ENCODE results near the gene LILRA6. TPM values are rescaled to one million over a fixed set of nuclear protein-coding genes. Genes with fewer than 3 reads are reported as not detected.
"Not testable (repeated sequence)": the region's sequence is repeated elsewhere in the genome, so short reads cannot be mapped to it uniquely, and the experiment has no call there.

LILRA6 gene
- total RNA-seq, 1 donor from 2014 or later: not detected

DNA sequence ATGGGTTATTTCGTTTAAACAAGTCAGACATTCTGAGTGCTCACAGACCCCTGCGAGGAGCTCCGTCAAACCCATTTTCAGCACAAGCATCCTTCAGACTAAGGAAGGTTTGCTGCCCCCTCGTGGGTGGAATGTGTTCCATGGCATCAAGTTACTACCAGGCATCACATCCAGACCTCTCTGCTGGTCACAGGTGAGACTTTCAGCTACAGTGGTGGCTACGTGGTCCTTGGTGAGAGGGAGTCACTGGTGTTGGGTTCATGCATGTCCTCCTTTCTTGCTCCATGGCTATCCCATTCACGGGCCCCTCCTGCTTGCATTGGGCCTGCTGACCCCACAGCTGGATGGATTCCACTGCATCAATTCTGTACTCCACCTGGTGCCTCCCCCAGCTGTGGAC, 23.5 kb upstream of the LILRA6 start:
- peak; percentile 53 for DNase-seq (ENCODE audit: low read depth)

DNA sequence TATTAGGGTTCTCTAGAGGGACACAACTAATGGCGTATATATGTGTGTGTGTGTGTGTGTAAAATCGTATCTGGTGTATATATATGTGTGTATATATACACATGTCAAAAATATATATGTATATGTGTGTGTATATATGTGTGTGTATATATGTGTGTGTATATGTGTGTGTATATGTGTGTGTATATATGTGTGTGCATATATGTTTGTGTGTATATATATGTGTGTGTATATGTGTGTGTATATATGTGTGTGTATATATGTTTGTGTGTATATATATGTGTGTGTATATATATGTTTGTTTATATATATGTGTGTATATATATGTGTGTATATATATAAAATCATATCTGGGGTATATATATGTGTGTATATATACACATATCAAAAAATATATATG, 19.9 kb upstream of the LILRA6 start:
- DNase-seq (ENCODE audit: low read depth): no peak

- DNase-seq (ENCODE audit: low read depth): peak; percentile 9
Measured at GRCh38 chr19:54262066-54262465, 19.5 kb upstream of the LILRA6 start.

DNA sequence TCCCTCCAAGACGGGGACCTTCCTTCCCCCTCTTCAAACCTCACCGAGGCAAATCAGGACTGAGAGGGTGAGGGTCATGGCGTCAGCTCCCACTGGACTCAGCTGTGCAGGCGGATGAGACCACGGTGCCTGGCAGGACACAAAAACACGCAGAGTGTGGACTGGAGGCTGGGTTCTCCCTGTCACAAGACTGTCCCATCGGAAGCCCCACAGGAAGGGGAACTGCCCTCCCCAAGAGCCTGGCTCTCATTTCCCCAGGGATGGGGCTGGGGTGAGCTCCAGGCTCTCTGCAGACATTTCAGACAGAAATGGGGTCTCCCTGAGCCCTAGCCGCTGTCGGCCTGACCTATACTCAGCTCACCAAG, 14.5 kb upstream of the LILRA6 start, which contains the start of gene LILRB5:
LILRB5 (minus strand) TSS at position 158 of the 365 bp plus-strand sequence; CDS start at position 78, 80 bp downstream.
- no peak for DNase-seq (ENCODE audit: low read depth)

GRCh38 chr19:54256250-54257115, 13.9 kb upstream of the LILRA6 start:
- no peak for DNase-seq (ENCODE audit: low read depth)

- no peak for DNase-seq (ENCODE audit: low read depth)
Measured at GRCh38 chr19:54255105-54255775, 12.7 kb upstream of the LILRA6 start.

- no peak for DNase-seq (ENCODE audit: low read depth)
Measured at GRCh38 chr19:54254195-54254906, 11.8 kb upstream of the LILRA6 start.

GRCh38 chr19:54253331-54254194, 11.0 kb upstream of the LILRA6 start:
- DNase-seq (ENCODE audit: low read depth): no peak

DNA sequence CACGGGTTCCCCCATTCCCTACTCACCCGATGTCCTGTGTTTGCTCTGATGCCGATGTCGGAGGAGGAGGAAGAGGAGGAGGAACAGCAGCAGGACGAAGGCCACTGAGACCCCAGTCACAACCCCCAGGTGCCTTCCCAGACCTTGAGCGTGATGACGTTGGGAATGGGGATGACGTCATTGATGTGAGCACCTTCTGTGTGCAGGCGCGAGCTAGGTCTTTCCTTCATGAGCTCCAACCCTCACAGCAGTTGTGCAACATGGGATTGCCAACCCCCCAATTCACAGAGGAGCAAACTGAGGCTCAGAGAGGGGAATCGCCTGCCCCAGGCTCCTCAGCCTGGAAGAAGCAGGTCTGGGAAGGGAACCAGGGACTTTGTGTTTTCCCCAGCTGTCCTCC, 10.3 kb upstream of the LILRA6 start:
- DNase-seq (ENCODE audit: low read depth): no peak

GRCh38 chr19:54252243-54252642, 9.7 kb upstream of the LILRA6 start:
- no peak for DNase-seq (ENCODE audit: low read depth)

- no peak for DNase-seq (ENCODE audit: low read depth)
Measured at GRCh38 chr19:54248016-54248601, 5.5 kb upstream of the LILRA6 start.

- DNase-seq (ENCODE audit: low read depth): no peak
Measured at GRCh38 chr19:54247106-54247930, 4.7 kb upstream of the LILRA6 start.

DNA sequence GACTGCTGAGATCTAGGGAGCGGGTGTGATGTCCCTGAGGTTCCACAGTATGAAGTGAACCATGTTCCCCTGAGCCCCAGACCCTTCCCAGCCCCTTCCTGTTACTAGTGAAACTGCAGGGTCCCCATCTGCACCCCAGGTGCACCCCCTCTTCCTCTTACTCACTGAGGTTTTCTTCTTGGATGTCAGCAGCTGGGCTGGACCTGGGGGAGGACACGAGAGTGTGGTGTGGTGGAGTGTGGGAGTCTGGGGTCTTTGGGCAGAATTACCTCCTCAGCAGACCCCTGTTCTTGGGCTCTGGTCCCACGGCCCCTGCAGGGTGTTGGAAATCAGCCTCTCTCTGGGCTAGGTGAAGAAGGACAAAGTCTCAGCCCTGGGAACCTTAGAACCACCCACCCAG, 3.3 kb upstream of the LILRA6 start:
- no peak for DNase-seq (ENCODE audit: low read depth)

- not testable (repeated sequence) for DNase-seq (ENCODE audit: low read depth)
Measured at GRCh38 chr19:54243809-54244208, 1.2 kb upstream of the LILRA6 start.

- DNase-seq (ENCODE audit: low read depth): not testable (repeated sequence)
Measured at GRCh38 chr19:54242234-54242633, 356 bp downstream of the LILRA6 start.

- DNase-seq (ENCODE audit: low read depth): not testable (repeated sequence)
Measured at GRCh38 chr19:54240372-54241336, 1.9 kb downstream of the LILRA6 start.

DNA sequence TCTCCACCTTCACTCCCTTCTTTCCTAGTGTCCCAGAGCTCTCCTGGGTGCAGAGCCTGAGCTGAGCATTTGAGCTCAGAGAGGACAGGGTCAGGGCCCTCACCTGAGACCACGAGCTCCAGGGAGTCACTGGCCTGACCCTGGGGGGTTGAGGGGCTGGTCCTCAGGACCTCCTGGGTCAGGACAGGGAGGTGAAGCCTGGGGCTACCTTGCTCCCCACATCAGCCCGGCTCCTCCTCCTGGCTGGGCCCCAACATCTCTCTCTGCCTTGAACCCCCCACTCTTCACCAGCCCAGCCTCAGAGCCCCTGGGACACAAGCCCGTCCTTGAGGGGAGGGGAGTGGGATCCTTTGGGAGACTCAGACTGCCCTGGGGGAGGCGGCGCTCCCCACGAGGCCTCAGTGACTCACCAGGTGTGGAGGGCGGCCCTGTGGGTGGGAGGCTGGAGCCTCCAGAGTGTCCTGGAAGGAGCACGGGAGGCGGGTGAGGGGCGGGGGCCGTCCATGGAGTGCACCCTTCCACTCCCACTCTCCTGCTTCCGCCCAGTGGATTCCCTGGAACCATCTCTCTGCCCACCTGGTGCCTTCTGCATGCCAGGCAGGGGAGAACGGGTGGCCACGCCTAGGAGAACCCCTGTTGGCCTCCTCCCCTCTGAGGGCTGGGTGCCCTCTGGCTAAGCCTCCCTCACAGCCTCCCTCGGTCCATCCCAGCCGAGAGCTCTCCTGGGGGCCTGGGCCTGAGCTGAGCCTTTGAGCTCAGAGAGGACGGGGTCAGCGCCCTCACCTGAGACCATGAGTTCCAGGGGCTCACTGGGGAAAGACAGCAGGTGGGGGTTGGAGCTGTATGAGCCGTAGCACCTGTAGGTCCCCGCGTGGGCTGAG, 2.9 kb downstream of the LILRA6 start:
- not testable (repeated sequence) for DNase-seq (ENCODE audit: low read depth)
